HEK293 (cell line): ENCODE results near the gene RNF41.

Experiments
- CTCF ChIA-PET: fragments of 350-600 bp; formaldehyde crosslinking; extraction: SDS; loops from one replicate; lab custom pipeline; 2021; ENCODE audit warnings: antibody characterized with exemption; lab: Yijun Ruan, JAX
- POLR2A ChIA-PET: fragments of 300-600 bp; formaldehyde crosslinking; extraction: SDS; loops from one replicate; lab custom pipeline; 2020; ENCODE audit warnings: antibody characterized with exemption, inconsistent platforms; lab: Yijun Ruan, JAX
- H3K27ac ChIP-seq: fragments of 200-500 bp; sonication (Bioruptor generic); 2 replicates; pipeline ENCODE4 v1.5.1; 2014; ENCODE audit warnings: low read depth, low read length, control low read depth, inconsistent platforms; ENCODE audit errors: extremely low read depth
- H3K36me3 ChIP-seq, 2 experiments: fragments of 200-500 bp in 1 of 2; sonication (Bioruptor generic) in 1 of 2; 1 replicate in 1 of 2; 2 replicates in 1 of 2; pipeline ENCODE4 v1.5.1; 2014 to 2017; ENCODE audit warnings: inconsistent platforms in 2 of 2, low read length in 2 of 2; ENCODE audit not compliant: control insufficient read depth in 2 of 2, insufficient read depth in 1 of 2
- H3K4me1 ChIP-seq: fragments of 200-500 bp; sonication (Bioruptor generic); 2 replicates; pipeline ENCODE4 v1.5.1; 2014; ENCODE audit warnings: mild to moderate bottlenecking, low read length, inconsistent platforms; ENCODE audit not compliant: control insufficient read depth, insufficient read depth
- H3K4me3 ChIP-seq: 2 replicates; pipeline ENCODE4 v1.5.1; 2011; ENCODE audit warnings: low read depth, mild to moderate bottlenecking, control low read depth, low read length, moderate library complexity
- H3K9me3 ChIP-seq: fragments of 200-500 bp; sonication (Bioruptor generic); 2 replicates; pipeline ENCODE4 v1.5.1; 2014; ENCODE audit warnings: low read depth, low read length, inconsistent platforms; ENCODE audit not compliant: control insufficient read depth, insufficient read depth
- GLI2 ChIP-seq: fragments of 450-650 bp; formaldehyde crosslinking; IDR thresholded peaks from 2 replicates; pipeline ENCODE4; 2017; ENCODE audit warnings: missing biosample characterization, missing genetic modification characterization, low read depth, borderline replicate concordance
- GLI4 ChIP-seq: fragments of 450-650 bp; formaldehyde crosslinking; IDR thresholded peaks from 2 replicates; pipeline ENCODE4 v1.5.1; 2016; ENCODE audit warnings: missing biosample characterization, missing genetic modification characterization
- KLF10 ChIP-seq: fragments of 450-650 bp; IDR thresholded peaks from 2 replicates; pipeline ENCODE4 v1.5.1; 2018; ENCODE audit warnings: missing biosample characterization, mild to moderate bottlenecking, missing genetic modification characterization
- MZF1 ChIP-seq: fragments of 450-650 bp; formaldehyde crosslinking; IDR thresholded peaks from 2 replicates; pipeline ENCODE4 v1.5.1; 2017; ENCODE audit warnings: missing biosample characterization, missing genetic modification characterization, borderline replicate concordance
- SCRT2 ChIP-seq: fragments of 450-650 bp; formaldehyde crosslinking; IDR thresholded peaks from 2 replicates; pipeline ENCODE4 v1.5.1; 2016; ENCODE audit warnings: missing biosample characterization, missing genetic modification characterization
- SP3 ChIP-seq: fragments of 450-650 bp; formaldehyde crosslinking; IDR thresholded peaks from 2 replicates; pipeline ENCODE4 v1.5.1; 2016; ENCODE audit warnings: missing biosample characterization, missing genetic modification characterization
- SP7 ChIP-seq: fragments of 450-650 bp; formaldehyde crosslinking; IDR thresholded peaks from 2 replicates; pipeline ENCODE4 v1.5.1; 2016; ENCODE audit warnings: missing biosample characterization, missing genetic modification characterization
- ZBTB10 ChIP-seq: fragments of 450-650 bp; formaldehyde crosslinking; IDR thresholded peaks from 2 replicates; pipeline ENCODE4 v1.5.1; 2016; ENCODE audit warnings: missing biosample characterization, missing genetic modification characterization
- ZBTB17 ChIP-seq: fragments of 450-650 bp; formaldehyde crosslinking; IDR thresholded peaks from 2 replicates; pipeline ENCODE4 v1.5.1; 2016; ENCODE audit warnings: missing biosample characterization, missing genetic modification characterization
- ZBTB20 ChIP-seq: fragments of 450-650 bp; formaldehyde crosslinking; IDR thresholded peaks from 2 replicates; pipeline ENCODE4 v1.5.1; 2016; ENCODE audit warnings: missing biosample characterization, missing genetic modification characterization
- ZBTB26 ChIP-seq: fragments of 450-650 bp; formaldehyde crosslinking; optimal IDR thresholded peaks from 2 replicates; pipeline ENCODE3; 2016; ENCODE audit warnings: missing biosample characterization, mild to moderate bottlenecking, missing genetic modification characterization
- ZBTB48 ChIP-seq: fragments of 450-650 bp; formaldehyde crosslinking; IDR thresholded peaks from 2 replicates; pipeline ENCODE4 v1.5.1; 2016; ENCODE audit warnings: missing biosample characterization, missing genetic modification characterization
- ZFP69B ChIP-seq: fragments of 450-650 bp; formaldehyde crosslinking; IDR thresholded peaks from 2 replicates; pipeline ENCODE4 v1.5.1; 2016; ENCODE audit warnings: missing biosample characterization, missing genetic modification characterization
- ZNF10 ChIP-seq: fragments of 450-650 bp; formaldehyde crosslinking; IDR thresholded peaks from 2 replicates; pipeline ENCODE4 v1.5.1; 2017; ENCODE audit warnings: missing biosample characterization, missing genetic modification characterization
- ZNF121 ChIP-seq: fragments of 450-650 bp; formaldehyde crosslinking; IDR thresholded peaks from 2 replicates; pipeline ENCODE4 v1.5.1; 2016; ENCODE audit warnings: missing biosample characterization, missing genetic modification characterization
- ZNF169 ChIP-seq: fragments of 450-650 bp; formaldehyde crosslinking; IDR thresholded peaks from 2 replicates; pipeline ENCODE4 v1.5.1; 2016; ENCODE audit warnings: missing biosample characterization, missing genetic modification characterization
- ZNF302 ChIP-seq: fragments of 450-650 bp; formaldehyde crosslinking; IDR thresholded peaks from 2 replicates; pipeline ENCODE4 v1.5.1; 2016; ENCODE audit warnings: missing biosample characterization, missing genetic modification characterization, low read depth
- ZNF391 ChIP-seq: fragments of 450-650 bp; formaldehyde crosslinking; IDR thresholded peaks from 2 replicates; pipeline ENCODE4 v1.5.1; 2016; ENCODE audit warnings: low read depth, missing biosample characterization, missing genetic modification characterization, borderline replicate concordance
- ZNF398 ChIP-seq: fragments of 450-650 bp; formaldehyde crosslinking; IDR thresholded peaks from 2 replicates; pipeline ENCODE4 v1.5.1; 2017; ENCODE audit warnings: missing biosample characterization, missing genetic modification characterization
- ZNF510 ChIP-seq: fragments of 450-650 bp; formaldehyde crosslinking; IDR thresholded peaks from 2 replicates; pipeline ENCODE4 v1.5.1; 2018; ENCODE audit warnings: mild to moderate bottlenecking, missing genetic modification characterization, missing biosample characterization; ENCODE audit not compliant: insufficient replicate concordance
- ZNF660 ChIP-seq: fragments of 450-650 bp; IDR thresholded peaks from 2 replicates; pipeline ENCODE4 v1.5.1; 2018; ENCODE audit warnings: missing biosample characterization, mild to moderate bottlenecking, missing genetic modification characterization
- ZNF785 ChIP-seq: fragments of 450-650 bp; formaldehyde crosslinking; IDR thresholded peaks from 2 replicates; pipeline ENCODE4 v1.5.1; 2016; ENCODE audit warnings: missing biosample characterization, missing genetic modification characterization
- ZSCAN30 ChIP-seq: fragments of 450-650 bp; IDR thresholded peaks from 2 replicates; pipeline ENCODE4 v1.5.1; 2018; ENCODE audit warnings: missing biosample characterization, mild to moderate bottlenecking, missing genetic modification characterization, moderate library complexity
- TF ChIP-seq, protein P1 (sequence below): fragments of 450-650 bp; formaldehyde crosslinking; IDR thresholded peaks from 2 replicates; pipeline ENCODE4 v1.5.1; 2016; ENCODE audit warnings: missing biosample characterization, missing genetic modification characterization
- TF ChIP-seq, protein P2 (sequence below): fragments of 450-650 bp; formaldehyde crosslinking; IDR thresholded peaks from 2 replicates; pipeline ENCODE4 v1.5.1; 2016; ENCODE audit warnings: missing biosample characterization, missing genetic modification characterization

The RNF41 gene

GRCh38 chr12:56221757-56222530 is at the start of gene RNF41:
Gene RNF41, minus strand, starts transcription at chr12:56221922. Its CDS starts 7,875 bp downstream, at chr12:56214047.
- peaks cover 12% of the 10 kb centered on the region; the same call in 1 of the 2 replicates for H3K4me1 ChIP-seq
- H3K27ac ChIP-seq, result peak within 1 kb of the TSS; percentile 83
- CTCF ChIA-PET, result interaction anchor here (0.6 to 5.3 kb wide), 23 partner anchors 11 to 483 kb away, joined by 3 to 73 read pairs (median 4); partner anchors contain the start of genes ANKRD52, PA2G4, SMARCC2 and ZC3H10
- POLR2A ChIA-PET, result interaction anchor here (0.6 to 3.6 kb wide), 39 partner anchors 9 to 415 kb away, joined by 3 to 59 read pairs (median 5); partner anchors contain the start of genes ANKRD52, CNPY2, COQ10A and CS
- no peaks in the 10 kb centered on the region for H3K9me3 ChIP-seq
- H3K4me3 ChIP-seq, result peak within 1 kb of the TSS; percentile 77
- peaks cover 3 to 14% of the 10 kb centered on the region in 2 experiments; a peak in 2 of 3 replicates for H3K36me3 ChIP-seq
- TF ChIP-seq, protein P1, sequence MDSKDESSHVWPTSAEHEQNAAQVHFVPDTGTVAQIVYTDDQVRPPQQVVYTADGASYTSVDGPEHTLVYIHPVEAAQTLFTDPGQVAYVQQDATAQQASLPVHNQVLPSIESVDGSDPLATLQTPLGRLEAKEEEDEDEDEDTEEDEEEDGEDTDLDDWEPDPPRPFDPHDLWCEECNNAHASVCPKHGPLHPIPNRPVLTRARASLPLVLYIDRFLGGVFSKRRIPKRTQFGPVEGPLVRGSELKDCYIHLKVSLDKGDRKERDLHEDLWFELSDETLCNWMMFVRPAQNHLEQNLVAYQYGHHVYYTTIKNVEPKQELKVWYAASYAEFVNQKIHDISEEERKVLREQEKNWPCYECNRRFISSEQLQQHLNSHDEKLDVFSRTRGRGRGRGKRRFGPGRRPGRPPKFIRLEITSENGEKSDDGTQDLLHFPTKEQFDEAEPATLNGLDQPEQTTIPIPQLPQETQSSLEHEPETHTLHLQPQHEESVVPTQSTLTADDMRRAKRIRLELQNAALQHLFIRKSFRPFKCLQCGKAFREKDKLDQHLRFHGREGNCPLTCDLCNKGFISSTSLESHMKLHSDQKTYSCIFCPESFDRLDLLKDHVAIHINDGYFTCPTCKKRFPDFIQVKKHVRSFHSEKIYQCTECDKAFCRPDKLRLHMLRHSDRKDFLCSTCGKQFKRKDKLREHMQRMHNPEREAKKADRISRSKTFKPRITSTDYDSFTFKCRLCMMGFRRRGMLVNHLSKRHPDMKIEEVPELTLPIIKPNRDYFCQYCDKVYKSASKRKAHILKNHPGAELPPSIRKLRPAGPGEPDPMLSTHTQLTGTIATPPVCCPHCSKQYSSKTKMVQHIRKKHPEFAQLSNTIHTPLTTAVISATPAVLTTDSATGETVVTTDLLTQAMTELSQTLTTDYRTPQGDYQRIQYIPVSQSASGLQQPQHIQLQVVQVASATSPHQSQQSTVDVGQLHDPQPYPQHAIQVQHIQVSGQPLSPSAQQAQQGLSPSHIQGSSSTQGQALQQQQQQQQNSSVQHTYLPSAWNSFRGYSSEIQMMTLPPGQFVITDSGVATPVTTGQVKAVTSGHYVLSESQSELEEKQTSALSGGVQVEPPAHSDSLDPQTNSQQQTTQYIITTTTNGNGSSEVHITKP, result peak; percentile 52
- TF ChIP-seq ZBTB20 (peak; percentile 89), ZNF398 (tag by site-specific recombination) (peak; percentile 16; the same call in 1 of the 2 replicates), ZNF510 (tag by site-specific recombination) (no peak), ZNF391 (tag by site-specific recombination) (0 out of 2 replicates have a peak, but pooled peaks have one; percentile 56), ZNF302 (tag by site-specific recombination) (no peak), ZBTB48 (tag by site-specific recombination) (peak; percentile 40; the same call in 1 of the 2 replicates), SP7 (tag by site-specific recombination) (peak; percentile 10; the same call in 1 of the 2 replicates), ZBTB17 (tag by site-specific recombination) (peak; percentile 50), KLF10 (tag by site-specific recombination) (0 out of 2 replicates have a peak, but pooled peaks have one; percentile 32), GLI2 (no peak), ZNF10 (tag by site-specific recombination) (peak; percentile 25; the same call in 1 of the 2 replicates), SCRT2 (tag by site-specific recombination) (peak; percentile 91), ZFP69B (tag by site-specific recombination) (no peak), ZBTB10 (tag by site-specific recombination) (no peak), ZNF660 (tag by site-specific recombination) (peak; percentile 40), ZSCAN30 (tag by site-specific recombination) (peak; percentile 71; the same call in 1 of the 2 replicates), SP3 (tag by site-specific recombination) (peak; percentile 87), ZNF169 (tag by site-specific recombination) (no peak), ZNF785 (tag by site-specific recombination) (0 out of 2 replicates have a peak, but pooled peaks have one; percentile 51), GLI4 (tag by site-specific recombination) (no peak), ZBTB26 (tag by site-specific recombination) (peak; percentile 8), MZF1 (tag by site-specific recombination) (0 out of 2 replicates have a peak, but pooled peaks have one; percentile 16), ZNF121 (tag by site-specific recombination) (peak; percentile 86)
- TF ChIP-seq, protein P2, sequence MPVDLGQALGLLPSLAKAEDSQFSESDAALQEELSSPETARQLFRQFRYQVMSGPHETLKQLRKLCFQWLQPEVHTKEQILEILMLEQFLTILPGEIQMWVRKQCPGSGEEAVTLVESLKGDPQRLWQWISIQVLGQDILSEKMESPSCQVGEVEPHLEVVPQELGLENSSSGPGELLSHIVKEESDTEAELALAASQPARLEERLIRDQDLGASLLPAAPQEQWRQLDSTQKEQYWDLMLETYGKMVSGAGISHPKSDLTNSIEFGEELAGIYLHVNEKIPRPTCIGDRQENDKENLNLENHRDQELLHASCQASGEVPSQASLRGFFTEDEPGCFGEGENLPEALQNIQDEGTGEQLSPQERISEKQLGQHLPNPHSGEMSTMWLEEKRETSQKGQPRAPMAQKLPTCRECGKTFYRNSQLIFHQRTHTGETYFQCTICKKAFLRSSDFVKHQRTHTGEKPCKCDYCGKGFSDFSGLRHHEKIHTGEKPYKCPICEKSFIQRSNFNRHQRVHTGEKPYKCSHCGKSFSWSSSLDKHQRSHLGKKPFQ, result no peak
